Liver (tissue), 9 donors: Measurements from ENCODE around the gene ATP6V0D1. TPM values are rescaled to one million over a fixed set of nuclear protein-coding genes. Genes with fewer than 3 reads are reported as not detected.
A peak's percentile ranks its signal among the peaks of the same experiment; 100 is the strongest.

ENCODE experiments used
- DNase-seq: peaks from one replicate; pipeline ENCODE4 v3.0.0-alpha.2; 2017; ENCODE audit warnings: low spot score
- H3K27ac ChIP-seq, 2 donors: one replicate each; pipeline ENCODE4 v1.7.0; 2013; ENCODE audit warnings: inconsistent platforms in 2 of 2, low read length in 2 of 2, control low read depth in 1 of 2, low read depth in 1 of 2, mild to moderate bottlenecking in 1 of 2
- H3K27me3 ChIP-seq, 4 donors: one replicate each; pipeline versions ENCODE4 v1.6.1 to v1.7.0; 2013; ENCODE audit warnings: low read length in 3 of 4, inconsistent platforms in 1 of 4, mild to moderate bottlenecking in 1 of 4, moderate library complexity in 1 of 4; ENCODE audit not compliant: control insufficient read depth in 4 of 4, insufficient read depth in 4 of 4
- H3K36me3 ChIP-seq, 4 donors: one replicate each; pipeline versions ENCODE4 v1.6.1 to v1.7.0; 2013; ENCODE audit warnings: low read length in 3 of 4, mild to moderate bottlenecking in 3 of 4, low read depth in 1 of 4, moderate library complexity in 1 of 4; ENCODE audit not compliant: control insufficient read depth in 4 of 4, insufficient read depth in 3 of 4
- H3K4me1 ChIP-seq, 4 donors: one replicate each; pipeline versions ENCODE4 v1.6.1 to v1.7.0; 2013; ENCODE audit warnings: low read length in 3 of 4, mild to moderate bottlenecking in 3 of 4, moderate library complexity in 1 of 4; ENCODE audit not compliant: control insufficient read depth in 4 of 4, insufficient read depth in 4 of 4
- H3K4me3 ChIP-seq, 3 donors: one replicate each; pipeline versions ENCODE4 v1.6.1 to v1.7.0; 2013; ENCODE audit warnings: low read length in 3 of 3, control low read depth in 1 of 3, low read depth in 1 of 3, mild to moderate bottlenecking in 1 of 3
- H3K9ac ChIP-seq, 2 donors: one replicate each; pipeline ENCODE4 v1.7.0; 2013; ENCODE audit warnings: low read length in 2 of 2, mild to moderate bottlenecking in 2 of 2, moderate library complexity in 2 of 2, control low read depth in 1 of 2, low read depth in 1 of 2
- H3K9me3 ChIP-seq, 4 donors: one replicate each; pipeline versions ENCODE4 v1.6.1 to v1.7.0; 2013; ENCODE audit warnings: low read length in 3 of 4; ENCODE audit not compliant: control insufficient read depth in 4 of 4
- ATF3 ChIP-seq: IDR thresholded peaks from 2 replicates; pipeline ENCODE4 v1.6.1; 2016; ENCODE audit warnings: antibody characterized with exemption
- EGR1 ChIP-seq, 2 donors: IDR thresholded peaks; 2 replicates each; pipeline ENCODE4 v1.6.1; 2016 to 2018; ENCODE audit warnings: antibody characterized with exemption in 2 of 2, low read depth in 2 of 2
- FOXA1 ChIP-seq: IDR thresholded peaks from 2 replicates; pipeline ENCODE4 v1.6.1; 2016; ENCODE audit warnings: antibody characterized with exemption
- FOXA2 ChIP-seq: IDR thresholded peaks from 2 replicates; pipeline ENCODE4 v1.6.1; 2016; ENCODE audit warnings: antibody characterized with exemption
- GABPA ChIP-seq, 2 donors: IDR thresholded peaks in 1 of 2; conservative IDR thresholded peaks in 1 of 2; 2 replicates each; pipeline ENCODE4 v1.6.1; 2016; ENCODE audit warnings: antibody characterized with exemption in 2 of 2, mild to moderate bottlenecking in 1 of 2, moderate library complexity in 1 of 2
- HNF4A ChIP-seq, 2 donors: conservative IDR thresholded peaks; 2 replicates each; pipeline ENCODE4 v1.6.1; 2016; ENCODE audit warnings: antibody characterized with exemption in 2 of 2, mild to moderate bottlenecking in 2 of 2
- HNF4G ChIP-seq: IDR thresholded peaks from 2 replicates; pipeline ENCODE4 v1.6.1; 2016; ENCODE audit warnings: antibody characterized with exemption
- JUND ChIP-seq, 2 donors: IDR thresholded peaks; 2 replicates each; pipeline ENCODE4 v1.6.1; 2016; ENCODE audit warnings: antibody characterized with exemption in 2 of 2
- NR2F2 ChIP-seq: IDR thresholded peaks from 2 replicates; pipeline ENCODE4 v1.6.1; 2016; ENCODE audit warnings: antibody characterized with exemption
- RAD21 ChIP-seq, 2 donors: IDR thresholded peaks; 2 replicates each; pipeline ENCODE4 v1.6.1; 2016; ENCODE audit warnings: antibody characterized with exemption in 2 of 2, mild to moderate bottlenecking in 2 of 2
- RXRA ChIP-seq, 2 donors: IDR thresholded peaks; 2 replicates each; pipeline ENCODE4 v1.6.1; 2017 to 2018; ENCODE audit warnings: antibody characterized with exemption in 2 of 2, mild to moderate bottlenecking in 1 of 2
- SP1 ChIP-seq: IDR thresholded peaks from 2 replicates; pipeline ENCODE4 v1.6.1; 2018; ENCODE audit warnings: antibody characterized with exemption, mild to moderate bottlenecking
- TAF1 ChIP-seq: conservative IDR thresholded peaks from 2 replicates; pipeline ENCODE4 v1.6.1; 2016; ENCODE audit warnings: antibody characterized with exemption, mild to moderate bottlenecking
- YY1 ChIP-seq: IDR thresholded peaks from 2 replicates; pipeline ENCODE4 v1.6.1; 2016; ENCODE audit warnings: antibody characterized with exemption, mild to moderate bottlenecking
- ZBTB33 ChIP-seq: IDR thresholded peaks from 2 replicates; pipeline ENCODE4 v1.6.1; 2016; ENCODE audit warnings: antibody characterized with exemption
- WGBS: extraction: QIAGEN DNeasy Blood & Tissue Kit; methylation state at CpG from one replicate; pipeline ENCODE4 v1.1.7; 2013; 5-methylcytosine and 5-hydroxymethylcytosine counted together
- polyA plus RNA-seq, 2 donors: library from polyadenylated mRNA; stranded (reverse) in 1 of 2; unstranded in 1 of 2; fragments of 200-250 nt in 1 of 2; fragments of >200 nt in 1 of 2; fragmentation: Nextera tagmentation in 1 of 2; extraction: Ambion mirVana in 1 of 2; gene quantifications; one replicate each; pipeline versions ENCODE4 v1.2.1 to v1.2.3, GENCODE V29; 2013 to 2015
- total RNA-seq, 2 donors: library from RNA; depleted of rRNA; stranded (reverse); fragments of >200 nt; gene quantifications; one replicate each; pipeline ENCODE4 v1.2.3, GENCODE V29; 2014
- TF ChIP-seq, protein P1 (sequence below): IDR thresholded peaks from 2 replicates; pipeline ENCODE4 v1.6.1; 2016; ENCODE audit warnings: antibody characterized with exemption
- TF ChIP-seq, protein P2 (sequence below): fragments of 150-350 bp; IDR thresholded peaks from 2 replicates; pipeline ENCODE4 v1.5.1; 2017; ENCODE audit warnings: improper control_type of control experiment, low read depth, low read length; ENCODE audit not compliant: missing input control
- TF ChIP-seq, protein P3 (sequence below): IDR thresholded peaks from 2 replicates; pipeline ENCODE4 v1.6.1; 2016; ENCODE audit warnings: antibody characterized with exemption, mild to moderate bottlenecking
- donor health status: healthy.
- donor health status: healthy.
- donor health status: healthy.
- donor health status: healthy.
- donor health status: healthy.

The ATP6V0D1 gene
- total and polyA plus RNA-seq, 4 donors: 47.6 to 80.2 (median 66.6) TPM

- DNase-seq: peak; percentile 98
- no peaks in the 10 kb centered on the region for H3K36me3 ChIP-seq
- H3K4me3 ChIP-seq: peak overlapping the region; percentile 11 to 48 (median 37)
- peak overlapping the region; percentile 68 to 84 for H3K27ac ChIP-seq
- peak in 1 of 2 donors; percentile 18 for TF ChIP-seq GABPA (IDR thresholded peaks at IDR 0.05 in 1 of 2, conservative IDR thresholded peaks at IDR 0.05 in 1 of 2)
- TF ChIP-seq HNF4A (conservative IDR thresholded peaks at IDR 0.05): no peak
- TF ChIP-seq FOXA1: no peak
- TF ChIP-seq, protein P1, sequence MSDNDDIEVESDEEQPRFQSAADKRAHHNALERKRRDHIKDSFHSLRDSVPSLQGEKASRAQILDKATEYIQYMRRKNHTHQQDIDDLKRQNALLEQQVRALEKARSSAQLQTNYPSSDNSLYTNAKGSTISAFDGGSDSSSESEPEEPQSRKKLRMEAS: no peak
- TF ChIP-seq EGR1 (IDR thresholded peaks at IDR 0.05; ENCODE audit: low read depth in 2 of 2): no peak
- TF ChIP-seq FOXA2: no peak
- no peak for TF ChIP-seq TAF1
- no peak for TF ChIP-seq SP1
- TF ChIP-seq, protein P2, sequence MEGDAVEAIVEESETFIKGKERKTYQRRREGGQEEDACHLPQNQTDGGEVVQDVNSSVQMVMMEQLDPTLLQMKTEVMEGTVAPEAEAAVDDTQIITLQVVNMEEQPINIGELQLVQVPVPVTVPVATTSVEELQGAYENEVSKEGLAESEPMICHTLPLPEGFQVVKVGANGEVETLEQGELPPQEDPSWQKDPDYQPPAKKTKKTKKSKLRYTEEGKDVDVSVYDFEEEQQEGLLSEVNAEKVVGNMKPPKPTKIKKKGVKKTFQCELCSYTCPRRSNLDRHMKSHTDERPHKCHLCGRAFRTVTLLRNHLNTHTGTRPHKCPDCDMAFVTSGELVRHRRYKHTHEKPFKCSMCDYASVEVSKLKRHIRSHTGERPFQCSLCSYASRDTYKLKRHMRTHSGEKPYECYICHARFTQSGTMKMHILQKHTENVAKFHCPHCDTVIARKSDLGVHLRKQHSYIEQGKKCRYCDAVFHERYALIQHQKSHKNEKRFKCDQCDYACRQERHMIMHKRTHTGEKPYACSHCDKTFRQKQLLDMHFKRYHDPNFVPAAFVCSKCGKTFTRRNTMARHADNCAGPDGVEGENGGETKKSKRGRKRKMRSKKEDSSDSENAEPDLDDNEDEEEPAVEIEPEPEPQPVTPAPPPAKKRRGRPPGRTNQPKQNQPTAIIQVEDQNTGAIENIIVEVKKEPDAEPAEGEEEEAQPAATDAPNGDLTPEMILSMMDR: peak; percentile 99
- TF ChIP-seq, protein P3, sequence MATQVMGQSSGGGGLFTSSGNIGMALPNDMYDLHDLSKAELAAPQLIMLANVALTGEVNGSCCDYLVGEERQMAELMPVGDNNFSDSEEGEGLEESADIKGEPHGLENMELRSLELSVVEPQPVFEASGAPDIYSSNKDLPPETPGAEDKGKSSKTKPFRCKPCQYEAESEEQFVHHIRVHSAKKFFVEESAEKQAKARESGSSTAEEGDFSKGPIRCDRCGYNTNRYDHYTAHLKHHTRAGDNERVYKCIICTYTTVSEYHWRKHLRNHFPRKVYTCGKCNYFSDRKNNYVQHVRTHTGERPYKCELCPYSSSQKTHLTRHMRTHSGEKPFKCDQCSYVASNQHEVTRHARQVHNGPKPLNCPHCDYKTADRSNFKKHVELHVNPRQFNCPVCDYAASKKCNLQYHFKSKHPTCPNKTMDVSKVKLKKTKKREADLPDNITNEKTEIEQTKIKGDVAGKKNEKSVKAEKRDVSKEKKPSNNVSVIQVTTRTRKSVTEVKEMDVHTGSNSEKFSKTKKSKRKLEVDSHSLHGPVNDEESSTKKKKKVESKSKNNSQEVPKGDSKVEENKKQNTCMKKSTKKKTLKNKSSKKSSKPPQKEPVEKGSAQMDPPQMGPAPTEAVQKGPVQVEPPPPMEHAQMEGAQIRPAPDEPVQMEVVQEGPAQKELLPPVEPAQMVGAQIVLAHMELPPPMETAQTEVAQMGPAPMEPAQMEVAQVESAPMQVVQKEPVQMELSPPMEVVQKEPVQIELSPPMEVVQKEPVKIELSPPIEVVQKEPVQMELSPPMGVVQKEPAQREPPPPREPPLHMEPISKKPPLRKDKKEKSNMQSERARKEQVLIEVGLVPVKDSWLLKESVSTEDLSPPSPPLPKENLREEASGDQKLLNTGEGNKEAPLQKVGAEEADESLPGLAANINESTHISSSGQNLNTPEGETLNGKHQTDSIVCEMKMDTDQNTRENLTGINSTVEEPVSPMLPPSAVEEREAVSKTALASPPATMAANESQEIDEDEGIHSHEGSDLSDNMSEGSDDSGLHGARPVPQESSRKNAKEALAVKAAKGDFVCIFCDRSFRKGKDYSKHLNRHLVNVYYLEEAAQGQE: no peak
- TF ChIP-seq RXRA (IDR thresholded peaks at IDR 0.05): peak; percentile 42 to 46
- TF ChIP-seq NR2F2: peak; percentile 11
- TF ChIP-seq JUND (IDR thresholded peaks at IDR 0.05): peak in 1 of 2 donors; percentile 28
- TF ChIP-seq RAD21 (IDR thresholded peaks at IDR 0.05): peak; percentile 86 to 96
- no peak for TF ChIP-seq HNF4G
- peak; percentile 53 for TF ChIP-seq YY1
- no peak for TF ChIP-seq ATF3
- TF ChIP-seq ZBTB33: no peak
- no peaks in the 10 kb centered on the region for H3K27me3 ChIP-seq
- H3K9ac ChIP-seq: peak overlapping the region in 1 of 2 donors; percentile 3
- peaks cover 1 to 26% (median 18%) of the 10 kb centered on the region in 4 donors for H3K4me1 ChIP-seq
- WGBS: under 1% methylated on average over 25 of the region's 25 CpGs
- H3K9me3 ChIP-seq: no peaks in the 10 kb centered on the region
Observed at GRCh38 chr16:67521095-67521804, 40.3 kb upstream of the ATP6V0D1 start.
